Measurements from ENCODE around the gene GOSR2.

Gene GOSR2

DNA sequence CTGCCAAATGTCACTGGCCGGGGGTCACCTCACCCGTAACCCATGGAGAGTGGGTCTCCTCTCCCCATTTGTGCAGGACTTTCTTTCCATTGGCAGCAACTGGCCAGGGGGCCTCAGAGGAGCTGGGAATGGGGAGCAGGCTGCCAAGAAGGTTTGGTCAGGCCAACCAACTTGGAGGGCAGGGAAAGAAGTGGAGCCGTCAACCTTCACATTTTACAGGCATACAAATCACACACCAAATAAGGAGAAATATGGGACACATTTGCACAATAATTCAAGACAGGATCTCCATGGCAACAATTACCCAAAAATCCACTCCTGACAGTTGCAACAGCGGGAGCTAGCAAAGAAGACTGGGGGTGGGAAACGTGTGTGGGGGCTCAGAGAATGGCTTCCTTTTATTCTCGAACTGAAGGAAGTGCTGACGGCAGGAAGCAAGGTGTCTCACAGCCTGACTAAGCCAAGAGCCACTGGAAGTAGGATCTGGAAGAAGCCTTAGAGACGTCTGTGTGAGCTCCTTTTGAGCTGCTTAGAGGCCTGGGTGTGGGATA, 35.2 kb downstream of the GOSR2 start:
- no peak for DNase-seq (ENCODE audit: low read depth in 2 of 2, low spot score in 1 of 2)

DNA sequence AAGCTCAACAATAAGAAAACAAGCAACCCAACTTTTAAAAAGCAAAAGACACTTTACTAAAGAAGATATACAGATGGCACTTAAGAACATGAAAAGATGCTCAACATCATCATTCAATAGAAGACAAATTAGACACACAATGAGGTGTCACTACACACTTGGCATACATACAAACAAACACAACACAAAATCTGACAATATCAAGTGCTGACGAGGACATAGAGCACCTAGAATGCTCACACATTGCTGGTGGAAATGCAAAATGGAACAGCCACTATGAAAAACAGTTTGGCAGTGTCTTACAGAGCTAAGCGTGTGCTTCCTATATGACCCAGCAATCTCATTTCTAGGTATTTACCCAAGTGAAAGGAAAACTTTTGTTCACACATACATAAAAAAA, 37.2 kb downstream of the GOSR2 start:
- DNase-seq (ENCODE audit: low read depth in 2 of 2, low spot score in 1 of 2) = no peak

GRCh38 chr17:46962374-46962790, 39.4 kb downstream of the GOSR2 start:
- DNase-seq (ENCODE audit: low read depth in 2 of 2, low spot score in 1 of 2) = no peak

DNA sequence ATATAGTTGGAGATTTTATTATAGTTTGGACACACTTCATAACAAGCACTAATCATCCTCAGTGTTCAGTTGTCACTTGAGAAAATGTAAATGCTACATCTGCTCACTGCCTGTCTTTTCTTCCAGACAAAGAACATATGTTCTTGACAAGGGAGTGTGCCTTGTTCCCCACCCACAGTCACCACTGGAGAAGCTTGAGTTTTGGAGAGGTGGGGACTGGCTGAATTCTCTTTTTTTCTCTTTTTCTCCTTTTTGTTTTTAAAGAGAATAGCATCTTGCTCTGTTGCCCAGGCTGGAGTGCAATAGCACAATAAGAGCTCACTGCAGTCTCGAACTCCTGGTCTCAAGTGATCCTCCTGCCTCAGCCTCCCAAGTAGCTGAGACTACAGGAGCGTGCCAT, 40.6 kb downstream of the GOSR2 start:
- no peak for DNase-seq (ENCODE audit: low read depth in 2 of 2, low spot score in 1 of 2)

DNA sequence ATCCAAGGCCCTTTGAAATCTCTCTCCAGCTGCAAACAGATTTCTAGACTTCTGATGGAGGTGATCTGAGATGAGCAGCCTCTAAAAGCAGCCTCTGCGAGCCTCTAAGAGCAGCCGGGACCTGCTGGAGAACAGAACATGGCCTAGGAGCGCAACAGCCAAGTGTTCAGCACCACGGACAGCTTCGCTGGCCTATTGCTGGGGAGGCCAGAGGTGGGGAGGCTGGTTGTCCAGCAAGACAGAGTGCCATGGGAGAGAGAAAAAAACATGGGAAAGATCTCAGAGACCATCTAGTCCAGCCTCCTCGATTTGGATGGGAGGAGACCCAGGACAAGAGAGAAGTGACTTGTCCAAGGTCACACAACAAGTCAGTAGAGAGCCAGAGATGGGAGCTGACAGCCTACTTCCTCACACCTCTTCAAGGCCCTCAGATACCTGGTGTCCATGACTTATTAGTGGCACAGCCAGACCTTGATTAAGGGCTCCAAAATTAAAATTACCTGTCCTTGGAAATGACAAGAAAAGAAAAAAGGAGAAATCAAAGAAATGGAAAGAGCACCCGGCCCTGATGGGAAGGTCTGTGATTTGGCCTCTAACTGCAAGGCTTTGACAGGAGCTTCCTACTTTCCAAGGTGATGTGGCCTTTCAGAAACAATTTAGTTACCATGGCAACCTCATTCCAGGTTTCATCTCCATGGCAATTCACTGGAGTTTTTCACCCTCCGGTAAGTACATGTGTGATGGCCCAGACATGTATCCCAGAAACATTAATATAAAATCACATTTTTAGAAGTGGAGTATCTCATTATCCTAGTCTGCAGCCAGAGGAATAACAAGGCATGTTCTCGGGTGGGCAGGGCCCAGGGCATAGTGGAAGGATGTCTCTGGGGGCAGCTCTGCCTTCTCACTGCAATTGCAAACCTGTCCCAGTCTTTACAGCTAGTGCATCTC, 41.6 kb downstream of the GOSR2 start:
- DNase-seq (ENCODE audit: low read depth in 2 of 2, low spot score in 1 of 2) = no peak

GRCh38 chr17:46968224-46968834, 45.4 kb downstream of the GOSR2 start:
- no peak for DNase-seq (ENCODE audit: low read depth in 2 of 2, low spot score in 1 of 2)

- no peak for DNase-seq (ENCODE audit: low read depth in 2 of 2, low spot score in 1 of 2)
These were observed 45.9 kb downstream of the GOSR2 start for GRCh38 chr17:46968896-46969295.

DNA sequence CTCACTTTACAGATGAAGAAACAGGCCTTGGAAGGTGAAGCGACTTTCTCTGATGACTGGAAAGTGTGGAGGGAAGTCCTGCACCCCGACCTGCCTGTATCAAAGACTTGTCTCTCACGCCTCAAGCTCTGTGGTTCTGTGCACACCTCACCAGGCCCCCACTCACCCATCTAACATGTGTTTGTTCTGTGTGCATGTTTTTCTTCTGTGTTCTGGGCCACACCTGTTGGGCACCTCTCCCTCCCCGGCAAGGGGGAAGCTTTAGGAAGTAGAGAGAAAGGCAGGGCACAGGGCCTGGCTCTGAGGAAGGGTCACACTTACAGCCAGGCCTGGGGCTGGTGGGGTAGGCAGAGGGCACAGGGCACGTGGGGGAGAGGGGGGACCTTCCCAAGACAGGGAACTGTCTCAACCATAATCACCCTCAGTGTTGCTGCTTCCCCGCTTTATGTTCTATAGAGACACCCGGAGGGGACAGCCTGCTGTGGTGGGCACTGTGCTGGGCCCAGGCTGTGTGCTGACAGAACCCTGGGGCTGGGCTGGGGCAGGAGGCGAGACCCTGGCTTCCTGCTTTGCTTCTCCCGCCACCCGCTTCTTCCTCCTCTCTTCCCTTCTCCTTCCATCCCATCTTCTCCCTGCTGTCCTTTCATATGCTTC, 48.8 kb downstream of the GOSR2 start:
- no peak for DNase-seq (ENCODE audit: low read depth in 2 of 2, low spot score in 1 of 2)

GRCh38 chr17:46972346-46972745, 49.4 kb downstream of the GOSR2 start:
- no peak for DNase-seq (ENCODE audit: low read depth in 2 of 2, low spot score in 1 of 2)

GRCh38 chr17:46974086-46974485, 51.1 kb downstream of the GOSR2 start:
- DNase-seq (ENCODE audit: low read depth in 2 of 2, low spot score in 1 of 2) = no peak

- DNase-seq (ENCODE audit: low read depth in 2 of 2, low spot score in 1 of 2) = no peak
These were observed 52.3 kb downstream of the GOSR2 start for GRCh38 chr17:46975287-46975686.

GRCh38 chr17:46976626-46977270, 53.8 kb downstream of the GOSR2 start:
- DNase-seq (ENCODE audit: low read depth in 2 of 2, low spot score in 1 of 2) = no peak

DNA sequence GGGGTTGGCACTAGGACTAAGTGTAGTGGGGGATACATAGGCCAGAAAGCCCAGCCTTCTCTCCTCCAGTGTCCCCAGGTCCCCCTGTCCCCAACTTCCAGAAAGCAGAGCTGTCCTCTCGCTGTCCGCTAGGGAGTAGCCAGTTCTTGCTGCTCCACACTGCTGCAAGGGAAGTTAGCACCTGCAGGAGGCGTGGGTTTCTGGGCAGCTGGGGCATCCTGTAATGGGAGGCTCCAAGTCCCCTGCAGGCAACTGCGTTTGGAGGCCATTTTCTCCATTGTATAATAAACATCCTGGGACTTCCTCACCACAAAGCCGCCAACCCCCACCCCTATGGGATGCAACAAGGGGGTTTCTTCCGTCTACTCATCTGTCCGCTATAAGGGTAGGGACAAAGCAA, 54.4 kb downstream of the GOSR2 start:
- DNase-seq (ENCODE audit: low read depth in 2 of 2, low spot score in 1 of 2) = no peak

GRCh38 chr17:46977750-46978488, 55.0 kb downstream of the GOSR2 start:
- DNase-seq (ENCODE audit: low read depth in 2 of 2, low spot score in 1 of 2) = no peak

DNA sequence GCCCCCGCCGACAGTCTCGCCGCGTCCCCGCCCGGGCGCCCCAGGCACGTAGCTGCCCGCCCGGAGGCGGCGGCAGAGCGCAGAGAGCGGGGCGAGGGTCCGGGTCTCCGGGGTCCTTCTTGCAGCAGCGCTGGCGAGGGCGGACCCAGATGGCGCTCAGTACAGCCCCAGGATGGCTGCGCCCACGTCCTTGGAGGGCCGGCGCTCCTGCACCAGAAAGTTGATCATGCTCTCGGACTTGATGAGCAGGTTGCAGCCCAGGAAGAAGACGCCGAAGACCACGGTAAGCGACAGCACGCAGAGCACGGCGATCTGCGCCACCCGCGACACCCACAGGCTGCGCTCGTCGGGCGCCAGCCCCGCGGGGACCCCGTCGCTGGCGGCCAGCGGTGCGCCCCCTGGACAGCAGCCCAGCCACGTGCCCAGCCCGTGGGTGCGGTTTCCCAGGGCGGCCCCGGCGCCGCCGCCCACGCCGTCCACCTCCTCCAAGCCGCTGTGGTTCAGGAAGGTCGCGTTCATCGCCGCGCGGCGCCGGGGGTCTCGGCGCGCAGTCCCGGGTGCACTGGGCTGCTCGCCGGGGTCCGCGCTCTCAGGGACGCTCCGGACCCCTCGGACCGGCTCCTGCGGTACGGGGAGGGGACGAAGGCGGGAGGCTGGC, 55.7 kb downstream of the GOSR2 start:
- no peak for DNase-seq (ENCODE audit: low read depth in 2 of 2, low spot score in 1 of 2)

GRCh38 chr17:46979147-46979863, 56.3 kb downstream of the GOSR2 start, which contains the start of gene RPRML:
Gene RPRML, minus strand, starts transcription at chr17:46979253. Its CDS starts 246 bp downstream, at chr17:46979007.
- no peak for DNase-seq (ENCODE audit: low read depth in 2 of 2, low spot score in 1 of 2)

GRCh38 chr17:46982577-46982976, 59.6 kb downstream of the GOSR2 start:
- DNase-seq (ENCODE audit: low read depth in 2 of 2, low spot score in 1 of 2) = no peak

DNA sequence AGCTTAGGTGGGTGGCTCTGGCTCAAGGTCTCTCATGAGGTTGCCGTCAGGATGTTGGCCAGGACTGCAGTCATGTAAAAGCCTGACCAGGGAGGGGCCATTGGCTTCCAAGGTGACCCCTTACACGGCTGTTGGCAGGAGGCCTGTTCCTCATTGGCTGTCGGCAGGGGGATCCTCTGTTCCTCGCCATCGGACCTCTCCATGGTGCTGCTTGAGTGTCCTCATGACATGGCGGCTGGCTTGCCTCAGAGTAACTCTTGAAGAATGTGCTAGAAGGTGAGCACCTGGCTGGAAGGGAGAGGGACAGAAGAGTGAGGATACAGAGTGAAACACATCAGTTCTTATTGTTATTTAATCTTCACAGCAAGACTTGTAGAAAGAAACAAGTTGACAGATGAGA, 60.8 kb downstream of the GOSR2 start:
- DNase-seq (ENCODE audit: low read depth in 2 of 2, low spot score in 1 of 2) = no peak

DNA sequence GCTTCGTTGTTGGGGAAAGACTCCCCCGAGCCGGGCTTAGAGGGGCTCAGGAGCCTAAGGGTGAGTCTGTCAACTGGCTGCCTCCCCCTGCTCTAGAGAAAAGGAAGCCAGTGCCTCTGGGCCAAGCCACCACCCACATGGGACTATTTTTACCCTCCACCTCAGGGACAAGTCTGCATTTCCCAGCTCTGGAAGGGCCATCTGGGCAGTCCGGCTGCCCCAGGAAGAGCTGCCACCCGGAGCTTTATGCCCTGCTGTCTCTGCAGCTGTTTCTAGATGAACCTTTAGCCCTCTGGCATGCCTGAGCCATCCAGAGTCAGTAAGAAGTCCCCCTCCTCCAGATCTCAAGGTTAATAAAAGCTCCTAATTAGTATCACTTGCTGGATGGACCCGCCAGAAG, 61.4 kb downstream of the GOSR2 start:
- DNase-seq (ENCODE audit: low read depth in 2 of 2, low spot score in 1 of 2) = no peak

All from stimulated activated CD8-positive, alpha-beta memory T cell treated with anti-CD3 and anti-CD28 coated beads, Interleukin-4, amount 100 ng/mL, for 1 hour (primary cell).